IPS-NIHi7 (cell line): ENCODE results near the gene ZBTB8A.

Experiments
- DNase-seq: peaks from one replicate; pipeline ENCODE4 v3.0.0; 2012; ENCODE audit warnings: mixed read lengths; ENCODE audit errors: extremely low spot score

The ZBTB8A gene

DNA sequence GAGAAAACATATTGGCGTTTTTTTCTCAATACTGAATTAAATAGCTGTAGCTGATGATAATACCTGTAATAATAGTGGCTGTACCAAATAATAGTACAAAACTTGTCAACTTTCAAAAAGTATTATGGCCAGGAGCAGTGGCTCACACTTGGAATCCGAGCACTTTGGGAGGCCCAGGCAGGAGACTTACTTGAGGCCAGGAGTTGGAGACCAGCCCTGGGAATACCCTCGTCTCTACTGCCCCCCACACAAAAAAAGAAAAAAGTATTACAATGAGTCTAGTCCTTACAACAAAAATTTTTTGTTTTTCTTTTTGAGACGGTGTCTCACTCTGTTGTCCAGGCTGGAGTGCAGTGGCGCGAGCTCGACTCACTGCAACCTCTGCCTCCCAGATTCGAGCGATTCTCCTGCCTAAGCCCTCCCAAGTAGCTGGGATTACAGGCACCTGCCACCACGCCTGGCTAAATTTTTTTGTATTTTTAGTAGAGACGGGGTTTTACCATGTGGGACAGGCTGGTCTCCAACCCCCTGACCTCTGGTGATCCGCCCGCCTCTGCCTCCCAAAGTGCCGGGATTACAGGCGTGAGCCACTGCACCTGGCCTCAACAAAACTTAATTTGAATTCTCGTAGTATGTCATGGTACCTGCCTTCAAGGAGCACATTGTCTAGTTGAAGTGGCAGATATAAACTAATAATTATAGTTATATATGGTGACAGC, 113.2 kb downstream of the ZBTB8A start:
- no peak for DNase-seq
